ENCODE results near the gene MTMR12. TPM values are rescaled to one million over a fixed set of nuclear protein-coding genes. Genes with fewer than 3 reads are reported as not detected.

Gene MTMR12
- total and polyA plus RNA-seq, 2 of the 13 experiments (the other 11 are each of a cell fraction or from before 2014, with no cell fraction given), result 23.4 to 36.6 TPM

- TF ChIP-seq HMGXB4 (CRISPR knock-in tag; IDR thresholded peaks at IDR 0.05; ENCODE audit: borderline replicate concordance in 1 of 2, low read depth in 1 of 2), result peak; percentile 14 to 81; a peak in 2 of 4 replicates
- TF ChIP-seq ZNF282 (IDR thresholded peaks at IDR 0.05; ENCODE audit: partially characterized antibody), result no peak
These were observed 78.9 kb downstream of the MTMR12 start (continued) for GRCh38 chr5:32233696-32234447.

- no peak overlapping the region for H3K4me3 ChIP-seq (replicated peaks in 1 of 3; ENCODE audit: insufficient read depth in 1 of 3, low read depth in 2 of 3, low read length in 3 of 3)
- H3K27ac ChIP-seq (ENCODE audit: extremely low read length, insufficient read depth, low read length), result peak overlapping the region; percentile 97
- ChIA-PET POLR2A (interaction anchor here (0.7 to 4.6 kb wide), 14 partner anchors 8 to 250 kb away, joined by 3 to 78 read pairs (median 6); partner anchors contain the start of genes GOLPH3, MTMR12 and ZFR), CTCF (ENCODE audit: low intra/inter-chr PET ratio, low total read pairs) (interaction anchor here (1.4 to 2.8 kb wide), 2 partner anchors 86 to 96 kb away, joined by 3 to 19 read pairs; no protein-coding TSS in a partner anchor)
- no peak overlapping the region for H2AFZ ChIP-seq (ENCODE audit: low read length)
- no peaks in the 10 kb centered on the region for H3K9me3 ChIP-seq (ENCODE audit: low read length)
- in situ Hi-C loops (cut with HindIII; ENCODE audit: extremely low pct_ligation_motif_present, low pct_unique_long_range_greater_than_20kb) (no loop called here), intact Hi-C loops (cut with micrococcal nuclease; ENCODE audit: unreplicated experiment) (loop anchor here (1.0 to 2.0 kb wide), 4 partner anchors 42 to 98 kb away; partner anchors contain the start of gene MTMR12)
- FAIRE-seq (no peak), ATAC-seq (peak; percentile 53), DNase-seq (ENCODE audit: low spot score) (no peak)
- H3K27me3 ChIP-seq (ENCODE audit: control insufficient read depth in 1 of 2, insufficient read depth in 2 of 2, low read length in 2 of 2), result no peaks in the 10 kb centered on the region
- WGBS (ENCODE audit: low lambda C conversion rate), result 11% methylated on average over 3 of the region's 3 CpGs
- peak overlapping the region; percentile 78 for H3K9ac ChIP-seq (ENCODE audit: insufficient read depth, low read depth, low read length)
- peaks cover 56% of the 10 kb centered on the region for H3K4me1 ChIP-seq (ENCODE audit: insufficient read depth, low read length)
- peaks cover 3% of the 10 kb centered on the region for H3K79me2 ChIP-seq (ENCODE audit: insufficient read depth, low read length)
- H3K36me3 ChIP-seq (replicated peaks in 1 of 2; ENCODE audit: control insufficient read depth in 1 of 2, insufficient read depth in 2 of 2, low read length in 2 of 2), result peaks cover 14 to 55% of the 10 kb centered on the region in 2 experiments
- peak overlapping the region; percentile 49 for H3K4me2 ChIP-seq (ENCODE audit: low read depth, low read length)
- BruUV-seq (replicated peaks), result no TSS peak
- H4K20me1 ChIP-seq (ENCODE audit: insufficient read depth, low read length), result no peaks in the 10 kb centered on the region
- TF ChIP-seq, protein P1, sequence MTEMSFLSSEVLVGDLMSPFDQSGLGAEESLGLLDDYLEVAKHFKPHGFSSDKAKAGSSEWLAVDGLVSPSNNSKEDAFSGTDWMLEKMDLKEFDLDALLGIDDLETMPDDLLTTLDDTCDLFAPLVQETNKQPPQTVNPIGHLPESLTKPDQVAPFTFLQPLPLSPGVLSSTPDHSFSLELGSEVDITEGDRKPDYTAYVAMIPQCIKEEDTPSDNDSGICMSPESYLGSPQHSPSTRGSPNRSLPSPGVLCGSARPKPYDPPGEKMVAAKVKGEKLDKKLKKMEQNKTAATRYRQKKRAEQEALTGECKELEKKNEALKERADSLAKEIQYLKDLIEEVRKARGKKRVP (CRISPR knock-in tag; IDR thresholded peaks at IDR 0.05), result peak in 1 of 2 experiments; percentile 54; a peak in 2 of 4 replicates
- TF ChIP-seq ZNF30 (CRISPR knock-in tag; IDR thresholded peaks at IDR 0.05) (no peak), CHD4 (IDR thresholded peaks at IDR 0.05; ENCODE audit: borderline replicate concordance, low read length) (peak; percentile 59), ZNF646 (CRISPR knock-in tag; IDR thresholded peaks at IDR 0.05) (peak; percentile 59; the same call in 1 of the 2 replicates), HDAC1 (CRISPR knock-in tag; IDR thresholded peaks at IDR 0.05) (no peak), SIN3A (IDR thresholded peaks at IDR 0.05; ENCODE audit: borderline replicate concordance, low read depth, low read length) (0 out of 2 replicates have a peak, but pooled peaks have one; percentile 10), TCF7L2 (IDR thresholded peaks at IDR 0.05; ENCODE audit: low read depth, low read length) (0 out of 2 replicates have a peak, but pooled peaks have one; percentile 38)
These were observed 79.5 kb downstream of the MTMR12 start for GRCh38 chr5:32233220-32233695.

All from HepG2 (cell line).